SK-N-SH (cell line): Measurements from ENCODE around the gene EDC4.

Experiments
- EP300 ChIP-seq, 2 experiments: IDR thresholded peaks; 2 replicates each; pipeline versions ENCODE4 v1.4.0 to v1.6.1; 2012; ENCODE audit warnings: borderline replicate concordance in 1 of 2, low read depth in 1 of 2, low read length in 1 of 2
- EZH2phosphoT487 ChIP-seq: fragments of 200-600 bp; sonication (generic); IDR thresholded peaks from 2 replicates; pipeline ENCODE4 v1.6.1; 2017; ENCODE audit warnings: low read depth, mixed run types, mild to moderate bottlenecking, antibody characterized with exemption, moderate library complexity, borderline replicate concordance
- GABPA ChIP-seq: IDR thresholded peaks from 2 replicates; pipeline ENCODE4 v1.4.0; 2012; ENCODE audit warnings: low read depth, mild to moderate bottlenecking
- MXI1 ChIP-seq: IDR thresholded peaks from 2 replicates; pipeline ENCODE4 v1.6.1; 2012; ENCODE audit warnings: mild to moderate bottlenecking, low read depth, low read length, improper control_type of control experiment
- RAD21 ChIP-seq: IDR thresholded peaks from 2 replicates; pipeline ENCODE4 v1.6.1; 2012; ENCODE audit warnings: mild to moderate bottlenecking, low read length
- RCOR1 ChIP-seq: fragments of 150-350 bp; IDR thresholded peaks from 2 replicates; pipeline ENCODE4 v1.6.1; 2017; ENCODE audit warnings: antibody characterized with exemption, low read length
- RFX5 ChIP-seq: IDR thresholded peaks from 2 replicates; pipeline ENCODE4 v1.6.1; 2012; ENCODE audit warnings: mild to moderate bottlenecking, improper control_type of control experiment, low read length
- SIN3A ChIP-seq: IDR thresholded peaks from 2 replicates; pipeline ENCODE4 v1.6.1; 2012; ENCODE audit warnings: low read depth, mild to moderate bottlenecking, low read length, moderate library complexity, borderline replicate concordance
- SMC3 ChIP-seq: IDR thresholded peaks from 2 replicates; pipeline ENCODE4 v1.6.1; 2012; ENCODE audit warnings: low read depth, low read length, improper control_type of control experiment
- TCF12 ChIP-seq: IDR thresholded peaks from 2 replicates; pipeline ENCODE4 v1.4.0; 2012
- TEAD4 ChIP-seq: IDR thresholded peaks from 2 replicates; pipeline ENCODE4 v1.4.0; 2012; ENCODE audit warnings: mild to moderate bottlenecking, borderline replicate concordance; ENCODE audit not compliant: insufficient read depth
- TF ChIP-seq, protein P1 (sequence below): IDR thresholded peaks from 2 replicates; pipeline ENCODE4 v1.4.0; 2012; ENCODE audit warnings: low read depth
- TF ChIP-seq, protein P2 (sequence below): fragments of 200-600 bp; sonication (generic); IDR thresholded peaks from 2 replicates; pipeline ENCODE4 v1.6.1; 2017; ENCODE audit warnings: antibody characterized with exemption, mild to moderate bottlenecking, moderate library complexity
- TF ChIP-seq, protein P3 (sequence below): IDR thresholded peaks from 2 replicates; pipeline ENCODE4; 2012

DNA sequence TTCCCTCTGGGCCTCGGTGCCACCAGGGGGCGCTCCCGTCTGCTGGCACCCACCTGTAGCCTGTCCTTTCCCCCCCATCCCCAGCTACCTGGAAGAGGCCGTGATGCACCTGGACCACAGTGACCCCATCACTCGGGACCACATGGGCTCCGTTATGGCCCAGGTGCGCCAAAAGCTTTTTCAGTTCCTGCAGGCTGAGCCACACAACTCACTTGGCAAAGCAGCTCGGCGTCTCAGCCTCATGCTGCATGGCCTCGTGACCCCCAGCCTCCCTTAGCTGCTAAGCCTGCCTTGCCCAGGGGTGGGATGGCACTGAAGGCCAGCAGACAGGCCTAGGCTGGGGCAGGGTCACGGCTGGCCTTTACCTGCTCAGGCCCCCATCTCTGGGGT lies 11.0 kb downstream of the EDC4 start:
- TF ChIP-seq MXI1, result no peak
- no peak for TF ChIP-seq EP300 (IDR thresholded peaks at IDR 0.05; ENCODE audit: borderline replicate concordance in 1 of 2, low read depth in 1 of 2, low read length in 1 of 2)
- TF ChIP-seq, protein P1, sequence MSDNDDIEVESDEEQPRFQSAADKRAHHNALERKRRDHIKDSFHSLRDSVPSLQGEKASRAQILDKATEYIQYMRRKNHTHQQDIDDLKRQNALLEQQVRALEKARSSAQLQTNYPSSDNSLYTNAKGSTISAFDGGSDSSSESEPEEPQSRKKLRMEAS, result no peak
- no peak for TF ChIP-seq SIN3A
- TF ChIP-seq, protein P2, sequence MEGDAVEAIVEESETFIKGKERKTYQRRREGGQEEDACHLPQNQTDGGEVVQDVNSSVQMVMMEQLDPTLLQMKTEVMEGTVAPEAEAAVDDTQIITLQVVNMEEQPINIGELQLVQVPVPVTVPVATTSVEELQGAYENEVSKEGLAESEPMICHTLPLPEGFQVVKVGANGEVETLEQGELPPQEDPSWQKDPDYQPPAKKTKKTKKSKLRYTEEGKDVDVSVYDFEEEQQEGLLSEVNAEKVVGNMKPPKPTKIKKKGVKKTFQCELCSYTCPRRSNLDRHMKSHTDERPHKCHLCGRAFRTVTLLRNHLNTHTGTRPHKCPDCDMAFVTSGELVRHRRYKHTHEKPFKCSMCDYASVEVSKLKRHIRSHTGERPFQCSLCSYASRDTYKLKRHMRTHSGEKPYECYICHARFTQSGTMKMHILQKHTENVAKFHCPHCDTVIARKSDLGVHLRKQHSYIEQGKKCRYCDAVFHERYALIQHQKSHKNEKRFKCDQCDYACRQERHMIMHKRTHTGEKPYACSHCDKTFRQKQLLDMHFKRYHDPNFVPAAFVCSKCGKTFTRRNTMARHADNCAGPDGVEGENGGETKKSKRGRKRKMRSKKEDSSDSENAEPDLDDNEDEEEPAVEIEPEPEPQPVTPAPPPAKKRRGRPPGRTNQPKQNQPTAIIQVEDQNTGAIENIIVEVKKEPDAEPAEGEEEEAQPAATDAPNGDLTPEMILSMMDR, result peak; percentile 91
- no peak for TF ChIP-seq RCOR1
- TF ChIP-seq GABPA, result no peak
- TF ChIP-seq EZH2phosphoT487, result no peak
- TF ChIP-seq TEAD4, result no peak
- no peak for TF ChIP-seq RFX5
- TF ChIP-seq RAD21, result peak; percentile 71
- TF ChIP-seq SMC3, result peak; percentile 76
- TF ChIP-seq, protein P3, sequence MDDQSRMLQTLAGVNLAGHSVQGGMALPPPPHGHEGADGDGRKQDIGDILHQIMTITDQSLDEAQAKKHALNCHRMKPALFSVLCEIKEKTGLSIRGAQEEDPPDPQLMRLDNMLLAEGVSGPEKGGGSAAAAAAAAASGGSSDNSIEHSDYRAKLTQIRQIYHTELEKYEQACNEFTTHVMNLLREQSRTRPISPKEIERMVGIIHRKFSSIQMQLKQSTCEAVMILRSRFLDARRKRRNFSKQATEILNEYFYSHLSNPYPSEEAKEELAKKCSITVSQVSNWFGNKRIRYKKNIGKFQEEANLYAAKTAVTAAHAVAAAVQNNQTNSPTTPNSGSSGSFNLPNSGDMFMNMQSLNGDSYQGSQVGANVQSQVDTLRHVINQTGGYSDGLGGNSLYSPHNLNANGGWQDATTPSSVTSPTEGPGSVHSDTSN, result no peak
- TF ChIP-seq TCF12, result no peak
